H1 (cell line): Measurements from ENCODE around the gene PPP6R1. TPM values are rescaled to one million over a fixed set of nuclear protein-coding genes. Genes with fewer than 3 reads are reported as not detected.

Experiments used
- CTCF ChIA-PET: fragments of 300-600 bp; sonication (Branson Sonifier 250); formaldehyde crosslinking; loops from one replicate; lab custom pipeline; 2021; ENCODE audit not compliant: partially characterized antibody; lab: Charles Lee
- POLR2A ChIA-PET: fragments of 300-600 bp; sonication (Branson Sonifier 250); formaldehyde crosslinking; loops from one replicate; lab custom pipeline; 2021; ENCODE audit warnings: inconsistent platforms; ENCODE audit not compliant: partially characterized antibody; lab: Charles Lee
- DNase-seq, 2 experiments: peaks; one replicate each; pipeline versions ENCODE4 v3.0.0 to v3.0.0-alpha.2; 2010 to 2022; ENCODE audit warnings: low spot score in 2 of 2, low read depth in 1 of 2, mixed read lengths in 1 of 2
- FAIRE-seq: peaks from 2 replicates; lab custom pipeline; 2011; peaks lifted over from hg19 to GRCh38; lab: Jason Lieb, UNC
- H2AFZ ChIP-seq: 2 replicates; pipeline ENCODE4 v1.8.1; 2012; ENCODE audit warnings: low read length, inconsistent platforms
- H2AK5ac ChIP-seq: 2 replicates; pipeline ENCODE4 v1.6.1; 2013; ENCODE audit warnings: low read depth, low read length
- H2BK120ac ChIP-seq: replicated peaks from 2 replicates; pipeline ENCODE3; 2013; ENCODE audit warnings: low read depth, low read length, inconsistent platforms
- H2BK12ac ChIP-seq: 2 replicates; pipeline ENCODE4 v1.6.1; 2013; ENCODE audit warnings: low read depth, low read length
- H2BK15ac ChIP-seq: 2 replicates; pipeline ENCODE4 v1.6.1; 2013; ENCODE audit warnings: low read length
- H2BK20ac ChIP-seq: 2 replicates; pipeline ENCODE4 v1.6.1; 2013; ENCODE audit warnings: low read length
- H2BK5ac ChIP-seq: 2 replicates; pipeline ENCODE4 v1.6.1; 2013; ENCODE audit warnings: low read depth, low read length
- H3K14ac ChIP-seq: 2 replicates; pipeline ENCODE4 v1.6.1; 2013; ENCODE audit warnings: inconsistent platforms; ENCODE audit not compliant: insufficient read length
- H3K18ac ChIP-seq: 2 replicates; pipeline ENCODE4 v1.6.1; 2013; ENCODE audit warnings: low read length; ENCODE audit errors: extremely low read depth
- H3K23ac ChIP-seq: 2 replicates; pipeline ENCODE4 v1.6.1; 2013; ENCODE audit warnings: inconsistent platforms; ENCODE audit not compliant: insufficient read length
- H3K23me2 ChIP-seq: 2 replicates; pipeline ENCODE4 v1.6.1; 2013; ENCODE audit warnings: low read depth, low read length
- H3K27ac ChIP-seq: 2 replicates; pipeline ENCODE4 v1.6.1; 2011; ENCODE audit warnings: low read depth, low read length, inconsistent platforms
- H3K27me3 ChIP-seq, 4 experiments: replicated peaks in 1 of 4; 1 replicate in 1 of 4; 2 replicates in 3 of 4; pipeline versions ENCODE4 v1.6.1 to v1.8.1; 2011 to 2013; ENCODE audit warnings: low read length in 3 of 4, mild to moderate bottlenecking in 3 of 4, inconsistent platforms in 2 of 4, mixed read lengths in 2 of 4, moderate library complexity in 1 of 4; ENCODE audit not compliant: control insufficient read depth in 3 of 4, insufficient read depth in 3 of 4; ENCODE audit errors: extremely low read depth in 1 of 4
- H3K36me3 ChIP-seq, 4 experiments: 2 replicates each; pipeline versions ENCODE4 v1.6.1 to v1.8.1; 2011 to 2013; ENCODE audit warnings: mild to moderate bottlenecking in 4 of 4, low read length in 3 of 4, moderate library complexity in 2 of 4, control low read depth in 1 of 4, inconsistent platforms in 1 of 4; ENCODE audit not compliant: insufficient read depth in 4 of 4, control insufficient read depth in 2 of 4
- H3K4ac ChIP-seq: replicated peaks from 2 replicates; pipeline ENCODE3; 2013; ENCODE audit warnings: low read length, low read depth, mixed read lengths, inconsistent platforms; ENCODE audit not compliant: insufficient read length
- H3K4me1 ChIP-seq, 4 experiments: replicated peaks in 1 of 4; 1 replicate in 1 of 4; 2 replicates in 3 of 4; pipeline versions ENCODE4 v1.6.1 to v1.8.1; 2011 to 2013; ENCODE audit warnings: low read length in 3 of 4, inconsistent platforms in 2 of 4, mixed read lengths in 1 of 4; ENCODE audit not compliant: insufficient read depth in 4 of 4, control insufficient read depth in 3 of 4
- H3K4me2 ChIP-seq, 2 experiments: 2 replicates each; pipeline versions ENCODE4 v1.6.1 to v1.8.1; 2011 to 2013; ENCODE audit warnings: low read depth in 2 of 2, low read length in 2 of 2, control low read depth in 1 of 2, inconsistent platforms in 1 of 2, mild to moderate bottlenecking in 1 of 2; ENCODE audit not compliant: insufficient read depth in 1 of 2
- H3K4me3 ChIP-seq, 4 experiments: fragments of 200-600, 300-600 bp in 1 of 4; sonication (generic), shearing (Covaris generic), sonication (Bioruptor Twin) in 1 of 4; 2 replicates each; pipeline versions ENCODE4 v1.5.1 to v1.8.1; 2011 to 2016; ENCODE audit warnings: low read length in 4 of 4, low read depth in 3 of 4, control low read depth in 2 of 4, inconsistent platforms in 2 of 4, mild to moderate bottlenecking in 2 of 4, mixed read lengths in 1 of 4, moderate library complexity in 1 of 4; ENCODE audit not compliant: insufficient read depth in 2 of 4; ENCODE audit errors: extremely low read depth in 1 of 4
- H3K56ac ChIP-seq: replicated peaks from 2 replicates; pipeline ENCODE3; 2013; ENCODE audit warnings: low read depth, mild to moderate bottlenecking, mixed read lengths, low read length, inconsistent platforms; ENCODE audit not compliant: insufficient read length
- H3K79me1 ChIP-seq: 2 replicates; pipeline ENCODE4 v1.6.1; 2013; ENCODE audit warnings: low read depth, low read length, control low read depth
- H3K79me2 ChIP-seq, 2 experiments: 2 replicates each; pipeline versions ENCODE4 v1.6.1 to v1.8.1; 2012 to 2013; ENCODE audit warnings: low read length in 2 of 2, mild to moderate bottlenecking in 2 of 2, inconsistent platforms in 1 of 2; ENCODE audit not compliant: insufficient read depth in 2 of 2, control insufficient read depth in 1 of 2
- H3K9ac ChIP-seq, 4 experiments: replicated peaks in 1 of 4; 1 replicate in 1 of 4; 2 replicates in 3 of 4; pipeline versions ENCODE4 v1.6.1 to v1.8.1; 2011 to 2013; ENCODE audit warnings: low read depth in 3 of 4, low read length in 3 of 4, control low read depth in 2 of 4, mild to moderate bottlenecking in 2 of 4, moderate library complexity in 2 of 4, inconsistent platforms in 1 of 4; ENCODE audit errors: extremely low read depth in 1 of 4
- H3K9me3 ChIP-seq, 2 experiments: 2 replicates each; pipeline versions ENCODE4 v1.6.1 to v1.8.1; 2012 to 2013; ENCODE audit warnings: mild to moderate bottlenecking in 2 of 2, moderate library complexity in 2 of 2, control low read depth in 1 of 2, inconsistent platforms in 1 of 2, low read depth in 1 of 2, low read length in 1 of 2, mixed read lengths in 1 of 2; ENCODE audit not compliant: insufficient read depth in 2 of 2
- H4K20me1 ChIP-seq, 2 experiments: replicated peaks in 1 of 2; 2 replicates each; pipeline versions ENCODE3 to v1.8.1; 2011 to 2013; ENCODE audit warnings: inconsistent platforms in 2 of 2, low read length in 2 of 2, mild to moderate bottlenecking in 1 of 2; ENCODE audit not compliant: insufficient read depth in 2 of 2, control insufficient read depth in 1 of 2
- H4K5ac ChIP-seq: 2 replicates; pipeline ENCODE4 v1.6.1; 2013; ENCODE audit warnings: low read length, low read depth, mixed read lengths, inconsistent platforms; ENCODE audit not compliant: insufficient read length
- H4K8ac ChIP-seq: 2 replicates; pipeline ENCODE4 v1.8.0; 2013; ENCODE audit warnings: mild to moderate bottlenecking, moderate library complexity, low read length, inconsistent platforms; ENCODE audit not compliant: insufficient read depth; ENCODE audit errors: extremely low read depth
- H4K91ac ChIP-seq: replicated peaks from 2 replicates; pipeline ENCODE3; 2013; ENCODE audit warnings: low read length, mixed read lengths, inconsistent platforms; ENCODE audit not compliant: insufficient read length
- BACH1 ChIP-seq: IDR thresholded peaks from 2 replicates; pipeline ENCODE4 v1.6.1; 2012; ENCODE audit warnings: low read length, improper control_type of control experiment
- BCL11A ChIP-seq, 2 experiments: IDR thresholded peaks; one replicate each; pipeline ENCODE4 v1.6.1; 2011; ENCODE audit warnings: low read depth in 2 of 2, low read length in 2 of 2, mild to moderate bottlenecking in 2 of 2
- KDM1A ChIP-seq: fragments of 200-600, 300-600 bp; sonication (generic); IDR thresholded peaks from 2 replicates; pipeline ENCODE4 v1.7.1; 2016; ENCODE audit warnings: mild to moderate bottlenecking, low read length, borderline replicate concordance
- NANOG ChIP-seq: IDR thresholded peaks from 2 replicates; pipeline ENCODE4 v1.6.1; 2011; ENCODE audit warnings: low read length, low read depth, mild to moderate bottlenecking, inconsistent platforms; ENCODE audit not compliant: insufficient read depth, poor library complexity, severe bottlenecking
- POLR2AphosphoS5 ChIP-seq: IDR thresholded peaks from 2 replicates; pipeline ENCODE4 v1.6.1; 2011; ENCODE audit warnings: low read depth, low read length
- SIN3A ChIP-seq, 2 experiments: IDR thresholded peaks in 1 of 2; conservative IDR thresholded peaks in 1 of 2; 2 replicates each; pipeline ENCODE4 v1.6.1; 2011 to 2012; ENCODE audit warnings: low read length in 2 of 2, improper control_type of control experiment in 1 of 2, low read depth in 1 of 2, mild to moderate bottlenecking in 1 of 2
- SP2 ChIP-seq: IDR thresholded peaks from 2 replicates; pipeline ENCODE4 v1.6.1; 2012; ENCODE audit warnings: mild to moderate bottlenecking, low read length, inconsistent platforms
- SP4 ChIP-seq: IDR thresholded peaks from 2 replicates; pipeline ENCODE4 v1.6.1; 2012; ENCODE audit warnings: low read length, inconsistent platforms
- TBP ChIP-seq: IDR thresholded peaks from 2 replicates; pipeline ENCODE4 v1.6.1; 2011; ENCODE audit warnings: low read depth, low read length, improper control_type of control experiment
- ZNF274 ChIP-seq: IDR thresholded peaks from 2 replicates; pipeline ENCODE4 v1.7.0; 2012; ENCODE audit warnings: low read length, borderline replicate concordance; ENCODE audit errors: extremely low read depth
- WGBS, 2 experiments: shearing (Covaris generic) in 1 of 2; methylation state at CpG; one replicate each; pipeline versions ENCODE4 v1.1.6 to v1.1.7; 2013 to 2015; ENCODE audit warnings: low lambda C conversion rate in 2 of 2, mixed read lengths in 2 of 2, inconsistent platforms in 1 of 2, low coverage in 1 of 2, missing lambda C conversion rate in 1 of 2; ENCODE audit not compliant: insufficient replicate concordance in 2 of 2, insufficient coverage in 1 of 2, insufficient read length in 1 of 2; ENCODE audit errors: extremely low coverage in 1 of 2, missing lambda C conversion rate in 1 of 2; 5-methylcytosine and 5-hydroxymethylcytosine counted together
- polyA plus RNA-seq, 7 experiments: library from polyadenylated mRNA; depleted of rRNA in 3 of 7; stranded (reverse) in 5 of 7; unstranded in 2 of 7; fragments of >200 nt in 5 of 7; fragments of 200-250 nt in 2 of 7; gene quantifications; 1 replicate in 5 of 7; 2 replicates in 1 of 7; 4 replicates in 1 of 7; pipeline versions ENCODE4 v1.2.1 to v1.2.3, GENCODE V29; 2011 to 2013; ENCODE audit warnings: missing spikeins in 2 of 7, mixed read lengths in 2 of 7
- total RNA-seq: library from RNA; stranded (reverse); fragmentation: NEBNext Ultra II Directional; extraction: Animal tissue kit (Norgen Biotek cat#: 25700); gene quantifications from 2 replicates; pipeline ENCODE4 v1.2.1, GENCODE V29; 2021
- TF ChIP-seq, protein P1 (sequence below): IDR thresholded peaks from 2 replicates; pipeline ENCODE4 v1.6.1; 2011; ENCODE audit warnings: low read depth, mild to moderate bottlenecking, low read length; ENCODE audit not compliant: insufficient read depth

Gene PPP6R1
- total and polyA plus RNA-seq, 2 of the 8 experiments (the other 6 are each of a cell fraction or from before 2014, with no cell fraction given): 36.4 to 74.4 TPM

GRCh38 chr19:55303477-55303876 lies 44.7 kb upstream of the PPP6R1 start:
- no peak overlapping the region for H3K23ac ChIP-seq
- no peak overlapping the region for H4K91ac ChIP-seq
- no peak overlapping the region for H3K18ac ChIP-seq
- H3K9ac ChIP-seq: no peak overlapping the region
- H4K5ac ChIP-seq: no peak overlapping the region
- no peak overlapping the region for H2AFZ ChIP-seq
- 91% methylated on average over 11 of the region's 11 CpGs; no CpG with 5 or more reads in 1 of the 2 experiments for WGBS, 2 experiments
- POLR2A ChIA-PET: interaction anchor here (0.6 to 3.8 kb wide), 7 partner anchors 8 to 88 kb away, joined by 3 to 32 read pairs (median 4); partner anchors contain the start of gene KMT5C
- no peak overlapping the region for H3K14ac ChIP-seq
- H3K36me3 ChIP-seq: peaks cover 16 to 44% (median 36%) of the 10 kb centered on the region in 4 experiments
- H3K79me1 ChIP-seq: no peaks in the 10 kb centered on the region; the same call in 1 of the 2 replicates
- H2BK5ac ChIP-seq: no peak overlapping the region
- no peaks in the 10 kb centered on the region for H3K79me2 ChIP-seq
- H2BK15ac ChIP-seq: no peak overlapping the region
- TF ChIP-seq BCL11A (IDR thresholded peaks at IDR 0.05; ENCODE audit: low read depth in 2 of 2, low read length in 2 of 2) (no peak), ZNF274 (no peak), KDM1A (no peak), SIN3A (conservative IDR thresholded peaks at IDR 0.05 in 1 of 2, IDR thresholded peaks at IDR 0.05 in 1 of 2; ENCODE audit: low read depth in 1 of 2, low read length in 2 of 2) (no peak), POLR2AphosphoS5 (no peak), SP4 (no peak), NANOG (no peak), BACH1 (no peak), SP2 (no peak), TBP (no peak)
- TF ChIP-seq, protein P1, sequence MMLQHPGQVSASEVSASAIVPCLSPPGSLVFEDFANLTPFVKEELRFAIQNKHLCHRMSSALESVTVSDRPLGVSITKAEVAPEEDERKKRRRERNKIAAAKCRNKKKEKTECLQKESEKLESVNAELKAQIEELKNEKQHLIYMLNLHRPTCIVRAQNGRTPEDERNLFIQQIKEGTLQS: no peak
- TF ChIP-seq, all 59 proteins: peak for 0
- H4K8ac ChIP-seq: no peak overlapping the region
- H2BK20ac ChIP-seq: no peak overlapping the region
- CTCF ChIA-PET: interaction anchor here (0.6 to 3.9 kb wide), 11 partner anchors 9 to 200 kb away, joined by 3 to 37 read pairs (median 11); partner anchors contain the start of genes GARIN5B, KMT5C, TMEM150B and TMEM238
- H3K27me3 ChIP-seq: no peaks in the 10 kb centered on the region
- no peak for FAIRE-seq
- H3K56ac ChIP-seq: no peak overlapping the region
- H3K4me3 ChIP-seq: no peak overlapping the region
- no peak overlapping the region for H3K27ac ChIP-seq
- no peak overlapping the region for H3K4me2 ChIP-seq
- peaks cover 0 to 8% (median 3%) of the 10 kb centered on the region in 4 experiments; a peak in 3 of 7 replicates for H3K4me1 ChIP-seq
- H3K9me3 ChIP-seq: no peaks in the 10 kb centered on the region
- H2AK5ac ChIP-seq: no peak overlapping the region
- peaks cover 0 to 5% of the 10 kb centered on the region in 2 experiments for H4K20me1 ChIP-seq
- H3K4ac ChIP-seq: no peak overlapping the region
- no peak overlapping the region for H2BK120ac ChIP-seq
- H3K23me2 ChIP-seq: peaks cover 2% of the 10 kb centered on the region; the same call in 1 of the 2 replicates
- no peak for DNase-seq
- H2BK12ac ChIP-seq: no peak overlapping the region
